Endodermal cell (in vitro differentiated cells): Measurements from ENCODE around the gene GLA. TPM values are rescaled to one million over a fixed set of nuclear protein-coding genes. Genes with fewer than 3 reads are reported as not detected.

Source experiments
- DNase-seq: peaks from one replicate; pipeline ENCODE4 v3.0.0-alpha.2; 2017
- H3K27ac ChIP-seq: 2 replicates; pipeline ENCODE4 v1.5.1; 2013; ENCODE audit warnings: mild to moderate bottlenecking, low read depth, low read length, moderate library complexity
- H3K27me3 ChIP-seq: 2 replicates; pipeline ENCODE4 v1.6.1; 2013; ENCODE audit warnings: mild to moderate bottlenecking, low read length, moderate library complexity; ENCODE audit not compliant: insufficient read depth, control insufficient read depth, poor library complexity, severe bottlenecking
- H3K36me3 ChIP-seq: 2 replicates; pipeline ENCODE4 v1.7.0; 2013; ENCODE audit warnings: mild to moderate bottlenecking, low read length, moderate library complexity; ENCODE audit not compliant: control insufficient read depth, insufficient read depth
- H3K4me1 ChIP-seq: one replicate; pipeline ENCODE4 v1.7.0; 2013; ENCODE audit warnings: low read length; ENCODE audit not compliant: control insufficient read depth, insufficient read depth
- H3K4me3 ChIP-seq: 2 replicates; pipeline ENCODE4 v1.5.1; 2013; ENCODE audit warnings: mild to moderate bottlenecking, low read length, moderate library complexity
- H3K9ac ChIP-seq: 2 replicates; pipeline ENCODE4 v1.6.1; 2013; ENCODE audit warnings: mild to moderate bottlenecking, low read length, moderate library complexity; ENCODE audit not compliant: poor library complexity, severe bottlenecking; ENCODE audit errors: extremely low read depth
- H3K9me3 ChIP-seq: 2 replicates; pipeline ENCODE4 v1.6.1; 2013; ENCODE audit warnings: mild to moderate bottlenecking, low read length, moderate library complexity; ENCODE audit not compliant: control insufficient read depth
- H3K27ac Mint-ChIP-seq: 2 replicates; pipeline ENCODE4 v1.8.0; 2020; ENCODE audit warnings: mixed read lengths
- H3K27me3 Mint-ChIP-seq: 2 replicates; pipeline ENCODE4 v1.8.0; 2021; ENCODE audit warnings: mild to moderate bottlenecking, mixed read lengths; ENCODE audit not compliant: insufficient read depth
- H3K36me3 Mint-ChIP-seq: 2 replicates; pipeline ENCODE4 v1.8.0; 2020; ENCODE audit warnings: low read depth, mixed read lengths
- H3K4me1 Mint-ChIP-seq: 2 replicates; pipeline ENCODE4 v1.8.0; 2020; ENCODE audit warnings: mixed read lengths
- H3K4me3 Mint-ChIP-seq: 2 replicates; pipeline ENCODE4 v1.8.0; 2020; ENCODE audit warnings: mild to moderate bottlenecking, moderate library complexity, mixed read lengths
- H3K9me3 Mint-ChIP-seq: 2 replicates; pipeline ENCODE4 v1.8.0; 2020; ENCODE audit warnings: mild to moderate bottlenecking, mixed read lengths
- WGBS, 2 experiments: methylation state at CpG; one replicate each; pipeline versions ENCODE4 v1.1.5 to v1.1.7; 2013; ENCODE audit warnings: missing lambda C conversion rate in 2 of 2, mixed read lengths in 1 of 2; ENCODE audit not compliant: insufficient coverage in 1 of 2, insufficient read length in 1 of 2; 5-methylcytosine and 5-hydroxymethylcytosine counted together
- total RNA-seq, 2 donors: library from RNA; stranded (reverse); fragmentation: NEBNext Ultra II Directional in 1 of 2; extraction: Animal tissue kit (Norgen Biotek cat#: 25700) in 1 of 2; gene quantifications; 2 replicates in 1 of 2; 3 replicates in 1 of 2; pipeline ENCODE4 v1.2.1, GENCODE V29; 2021
- TF ChIP-seq, protein P1 (sequence below): fragments of 200-600 bp; sonication (generic); conservative IDR thresholded peaks from 2 replicates; pipeline ENCODE4 v1.5.0; 2021; ENCODE audit warnings: antibody characterized with exemption, mild to moderate bottlenecking

The GLA gene
- total RNA-seq, 2 donors from 2014 or later: 33.2 to 35.9 TPM

DNA sequence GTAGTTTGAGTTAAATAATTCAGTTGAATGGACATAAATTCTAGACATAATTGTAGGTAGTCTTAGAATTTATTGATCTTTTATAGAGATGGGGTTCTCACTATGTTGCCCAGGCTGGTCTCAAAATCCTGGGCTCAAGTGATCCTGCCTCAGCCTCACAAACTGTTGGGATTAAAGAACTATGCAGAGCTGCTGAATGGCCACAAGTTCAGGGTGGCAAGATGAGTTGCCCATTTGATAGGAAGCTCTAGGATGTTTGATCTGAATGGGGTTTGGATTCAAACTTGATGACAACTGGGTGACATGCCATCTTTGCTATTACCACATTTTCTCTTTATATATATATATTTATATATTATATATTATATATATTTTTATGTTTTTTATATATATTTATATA lies 13.4 kb downstream of the GLA start:
- H3K27me3 ChIP-seq: no peaks in the 10 kb centered on the region
- no peaks in the 10 kb centered on the region for H3K4me1 ChIP-seq
- Mint-ChIP-seq H3K4me3 (no peak overlapping the region), H3K4me1 (peaks cover 2% of the 10 kb centered on the region), H3K27ac (no peak overlapping the region), H3K27me3 (no peaks in the 10 kb centered on the region), H3K9me3 (peaks cover 49% of the 10 kb centered on the region), H3K36me3 (peaks cover 33% of the 10 kb centered on the region)
- H3K4me3 ChIP-seq: no peak overlapping the region
- no peak overlapping the region for H3K27ac ChIP-seq
- TF ChIP-seq, protein P1, sequence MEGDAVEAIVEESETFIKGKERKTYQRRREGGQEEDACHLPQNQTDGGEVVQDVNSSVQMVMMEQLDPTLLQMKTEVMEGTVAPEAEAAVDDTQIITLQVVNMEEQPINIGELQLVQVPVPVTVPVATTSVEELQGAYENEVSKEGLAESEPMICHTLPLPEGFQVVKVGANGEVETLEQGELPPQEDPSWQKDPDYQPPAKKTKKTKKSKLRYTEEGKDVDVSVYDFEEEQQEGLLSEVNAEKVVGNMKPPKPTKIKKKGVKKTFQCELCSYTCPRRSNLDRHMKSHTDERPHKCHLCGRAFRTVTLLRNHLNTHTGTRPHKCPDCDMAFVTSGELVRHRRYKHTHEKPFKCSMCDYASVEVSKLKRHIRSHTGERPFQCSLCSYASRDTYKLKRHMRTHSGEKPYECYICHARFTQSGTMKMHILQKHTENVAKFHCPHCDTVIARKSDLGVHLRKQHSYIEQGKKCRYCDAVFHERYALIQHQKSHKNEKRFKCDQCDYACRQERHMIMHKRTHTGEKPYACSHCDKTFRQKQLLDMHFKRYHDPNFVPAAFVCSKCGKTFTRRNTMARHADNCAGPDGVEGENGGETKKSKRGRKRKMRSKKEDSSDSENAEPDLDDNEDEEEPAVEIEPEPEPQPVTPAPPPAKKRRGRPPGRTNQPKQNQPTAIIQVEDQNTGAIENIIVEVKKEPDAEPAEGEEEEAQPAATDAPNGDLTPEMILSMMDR: no peak
- no peak for DNase-seq
- H3K9ac ChIP-seq: no peak overlapping the region
- peaks cover 28% of the 10 kb centered on the region for H3K36me3 ChIP-seq
- no peaks in the 10 kb centered on the region for H3K9me3 ChIP-seq

DNA sequence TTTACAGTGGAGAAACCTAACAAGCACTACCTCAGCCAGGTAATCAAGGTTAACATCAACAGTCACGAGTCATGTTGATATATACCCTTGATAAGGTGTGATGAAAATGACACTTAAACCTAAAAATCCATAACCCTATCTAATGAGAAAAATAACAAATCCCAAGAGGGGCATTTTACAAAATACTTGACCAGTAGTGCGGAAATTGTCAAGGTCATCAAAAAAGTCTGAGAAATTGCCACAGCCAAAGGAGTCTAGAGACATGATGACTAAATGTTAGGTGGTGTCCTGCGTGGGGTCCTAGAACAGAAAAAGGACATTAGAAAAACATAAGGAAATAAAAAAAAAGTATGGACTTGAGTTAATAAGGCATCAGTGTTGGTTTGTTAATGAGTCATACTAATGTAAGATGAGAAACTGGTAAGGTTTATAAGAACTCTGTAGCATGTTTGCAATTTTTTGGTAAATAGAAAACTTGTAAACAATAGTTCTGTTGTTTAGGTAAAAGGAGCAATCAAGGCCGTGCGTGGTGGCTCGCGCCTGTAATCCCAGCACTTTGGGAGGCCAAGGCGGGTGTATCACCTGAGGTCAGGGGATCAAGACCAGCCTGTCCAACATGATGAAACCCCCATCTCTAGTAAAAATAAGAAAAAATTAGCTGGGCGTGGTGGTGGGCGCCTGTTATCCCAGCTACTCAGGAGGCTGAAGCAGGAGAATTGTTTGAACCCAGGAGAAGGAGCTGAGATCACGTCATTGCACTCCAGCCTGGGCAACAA lies 14.0 kb downstream of the GLA start:
- H3K27me3 ChIP-seq: no peaks in the 10 kb centered on the region
- peaks cover 2% of the 10 kb centered on the region for H3K4me1 Mint-ChIP-seq
- H3K4me3 Mint-ChIP-seq: no peak overlapping the region
- TF ChIP-seq, protein P1: no peak
- H3K9ac ChIP-seq: no peak overlapping the region
- peaks cover 44% of the 10 kb centered on the region for H3K9me3 Mint-ChIP-seq
- no peak for DNase-seq
- no peak overlapping the region for H3K27ac ChIP-seq
- peak overlapping the region; percentile 29 for H3K4me3 ChIP-seq
- 98 to 100% methylated on average over 1 to 9 of the region's 11 CpGs for WGBS, 2 experiments
- peaks cover 32% of the 10 kb centered on the region for H3K36me3 Mint-ChIP-seq
- H3K27ac Mint-ChIP-seq: no peak overlapping the region
- no peaks in the 10 kb centered on the region for H3K4me1 ChIP-seq
- H3K36me3 ChIP-seq: peaks cover 28% of the 10 kb centered on the region
- H3K9me3 ChIP-seq: no peaks in the 10 kb centered on the region
- H3K27me3 Mint-ChIP-seq: no peaks in the 10 kb centered on the region

DNA sequence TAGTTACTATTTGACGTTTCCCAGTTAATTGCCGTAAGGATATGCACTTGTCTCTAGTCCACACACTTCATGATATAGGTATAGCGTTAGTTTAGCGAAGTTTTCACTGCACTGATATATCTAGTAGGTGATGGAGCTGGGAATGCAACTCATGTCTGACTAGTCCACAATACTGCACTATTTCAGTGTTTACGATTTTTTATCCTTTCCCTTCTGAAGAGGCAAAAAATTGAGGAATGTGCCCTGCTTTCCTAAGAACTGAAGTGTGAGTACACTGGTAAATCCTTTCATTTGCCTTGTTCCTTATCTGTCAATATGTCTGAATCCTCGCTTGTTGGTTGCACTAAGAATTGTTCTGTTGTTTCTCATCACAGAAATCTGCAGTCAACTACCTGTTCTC lies 15.9 kb downstream of the GLA start:
- H3K4me3 ChIP-seq: peak overlapping the region; percentile 95
- peaks cover 28% of the 10 kb centered on the region for H3K36me3 ChIP-seq
- H3K4me1 ChIP-seq: no peaks in the 10 kb centered on the region
- peaks cover 3% of the 10 kb centered on the region for H3K4me1 Mint-ChIP-seq
- peaks cover 43% of the 10 kb centered on the region for H3K9me3 Mint-ChIP-seq
- peak overlapping the region; percentile 95 for H3K4me3 Mint-ChIP-seq
- 44 to 60% methylated on average over 2 to 5 of the region's 6 CpGs for WGBS, 2 experiments
- H3K27me3 Mint-ChIP-seq: no peaks in the 10 kb centered on the region
- peak overlapping the region; percentile 87 for H3K9ac ChIP-seq
- TF ChIP-seq, protein P1: no peak
- H3K36me3 Mint-ChIP-seq: peaks cover 32% of the 10 kb centered on the region
- H3K27ac ChIP-seq: no peak overlapping the region
- no peak for DNase-seq
- no peaks in the 10 kb centered on the region for H3K9me3 ChIP-seq
- no peaks in the 10 kb centered on the region for H3K27me3 ChIP-seq
- H3K27ac Mint-ChIP-seq: peak overlapping the region; percentile 95
